HG03469 (cell line): Measurements from ENCODE around the gene MYMX.
"Not testable (repeated sequence)": the region's sequence is repeated elsewhere in the genome, so short reads cannot be mapped to it uniquely, and the experiment has no call there.

ENCODE experiments used
- ATAC-seq: cut with Tn5 transposase; IDR thresholded peaks from one replicate; pipeline ENCODE4 v1.9.1; 2021; ENCODE audit warnings: mild to moderate bottlenecking, moderate library complexity, moderate number of reproducible peaks; ENCODE audit not compliant: unreplicated experiment

The MYMX gene

DNA sequence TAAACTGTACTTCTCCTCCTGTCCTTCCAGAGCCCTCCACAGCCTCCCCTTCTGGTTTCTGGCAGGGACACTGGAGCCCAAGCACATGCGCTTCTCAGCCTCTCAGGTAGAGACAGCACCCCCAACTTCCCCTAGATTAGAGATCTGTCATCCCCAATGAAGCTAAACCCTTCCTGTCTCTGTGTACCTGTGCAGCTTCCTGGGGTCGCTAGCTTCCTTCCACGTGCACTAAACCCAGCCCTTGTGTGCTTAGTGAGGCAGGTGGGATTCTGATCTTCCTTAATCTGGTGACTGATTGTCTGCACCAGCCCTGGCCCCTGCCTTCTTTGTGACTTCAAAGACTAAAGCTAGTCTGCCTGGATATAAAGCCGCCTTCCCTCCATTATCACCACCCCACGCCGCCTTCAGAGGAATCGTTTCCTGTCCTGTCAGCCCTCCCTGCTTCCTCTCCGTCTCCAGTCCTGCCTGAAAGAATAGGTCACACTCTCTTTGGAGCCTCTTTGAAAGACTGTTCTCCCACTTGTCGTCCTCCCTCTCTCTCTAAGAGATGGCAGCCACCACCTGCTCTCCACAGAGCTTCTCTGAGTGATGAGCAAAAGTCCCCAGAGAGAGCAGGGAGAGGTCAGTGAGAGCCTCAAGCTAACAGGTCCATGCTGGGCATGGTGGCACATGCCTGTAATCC, 30.6 kb upstream of the MYMX start:
- no peak for ATAC-seq

DNA sequence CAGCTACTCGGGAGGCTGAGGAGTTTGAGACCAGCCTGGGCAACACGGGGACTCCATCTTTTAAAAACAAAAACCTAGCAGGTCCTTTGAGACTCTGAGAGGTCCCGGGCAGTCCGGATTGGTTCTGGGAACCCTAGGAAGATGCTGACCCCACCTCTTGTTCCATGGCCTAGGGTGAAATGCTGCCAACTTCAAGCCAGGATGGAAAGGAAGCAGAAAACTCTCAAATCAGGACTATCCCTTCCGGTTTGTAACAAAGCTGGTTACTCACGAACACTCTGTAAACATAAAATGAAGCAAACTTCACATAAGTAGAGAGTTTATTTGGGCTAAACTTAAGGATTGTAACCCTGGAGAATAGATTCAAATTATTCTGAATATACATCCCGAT, 30.1 kb upstream of the MYMX start:
- ATAC-seq = no peak

DNA sequence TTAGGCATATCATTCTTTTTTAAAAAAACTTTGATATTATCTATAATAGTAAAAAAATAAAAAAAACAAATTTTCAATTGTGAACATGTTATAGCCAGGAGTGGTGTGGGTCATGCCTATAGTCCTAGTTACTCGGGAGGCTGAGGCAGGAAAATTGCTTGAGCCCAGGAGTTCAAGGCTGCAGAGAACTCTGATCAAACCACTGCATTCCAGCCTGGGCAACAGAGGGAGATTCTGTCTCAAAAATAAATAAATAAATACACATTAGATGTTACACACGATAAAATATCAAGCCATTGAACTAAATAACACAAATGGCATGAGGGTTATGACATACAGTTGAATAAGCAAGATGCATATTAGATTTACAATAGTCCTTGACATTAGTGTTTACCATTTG, 27.9 kb upstream of the MYMX start:
- no peak for ATAC-seq

DNA sequence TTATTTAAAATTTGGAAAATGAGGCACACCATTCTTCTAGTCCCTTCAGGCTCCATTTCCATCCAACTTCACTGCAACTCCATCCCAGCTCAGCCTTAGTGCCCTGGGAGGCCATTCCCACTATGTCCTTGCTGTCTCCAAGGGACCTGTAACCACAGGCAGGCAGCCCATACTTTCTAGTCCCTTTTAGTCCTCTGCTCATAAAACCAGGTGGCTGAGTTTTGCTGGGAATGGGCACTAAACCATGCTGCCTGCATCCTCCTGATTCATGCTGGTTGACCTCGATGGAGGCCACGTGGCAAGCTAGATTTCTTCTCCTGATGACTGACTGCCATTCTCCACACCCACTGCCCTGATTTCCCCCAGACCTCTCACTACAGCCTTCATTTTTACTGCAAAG, 27.5 kb upstream of the MYMX start:
- no peak for ATAC-seq

DNA sequence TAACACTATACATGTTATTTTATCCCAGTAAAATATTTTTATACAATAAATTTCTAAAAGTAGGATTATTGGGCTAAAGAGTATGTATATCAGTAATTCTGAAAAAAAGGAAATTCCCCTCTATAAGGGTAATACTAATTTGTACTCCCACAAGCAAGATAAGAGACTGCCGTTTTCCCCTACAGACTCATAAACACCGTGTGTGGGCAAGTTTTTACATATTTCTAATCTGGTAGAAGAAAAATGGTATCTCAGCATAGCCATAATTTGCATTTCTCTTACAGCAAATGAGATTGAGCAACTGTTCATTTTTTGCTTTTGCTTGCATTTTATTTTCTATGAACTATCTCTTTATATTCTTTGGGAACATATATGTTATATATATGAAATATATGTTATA, 26.0 kb upstream of the MYMX start:
- no peak for ATAC-seq

DNA sequence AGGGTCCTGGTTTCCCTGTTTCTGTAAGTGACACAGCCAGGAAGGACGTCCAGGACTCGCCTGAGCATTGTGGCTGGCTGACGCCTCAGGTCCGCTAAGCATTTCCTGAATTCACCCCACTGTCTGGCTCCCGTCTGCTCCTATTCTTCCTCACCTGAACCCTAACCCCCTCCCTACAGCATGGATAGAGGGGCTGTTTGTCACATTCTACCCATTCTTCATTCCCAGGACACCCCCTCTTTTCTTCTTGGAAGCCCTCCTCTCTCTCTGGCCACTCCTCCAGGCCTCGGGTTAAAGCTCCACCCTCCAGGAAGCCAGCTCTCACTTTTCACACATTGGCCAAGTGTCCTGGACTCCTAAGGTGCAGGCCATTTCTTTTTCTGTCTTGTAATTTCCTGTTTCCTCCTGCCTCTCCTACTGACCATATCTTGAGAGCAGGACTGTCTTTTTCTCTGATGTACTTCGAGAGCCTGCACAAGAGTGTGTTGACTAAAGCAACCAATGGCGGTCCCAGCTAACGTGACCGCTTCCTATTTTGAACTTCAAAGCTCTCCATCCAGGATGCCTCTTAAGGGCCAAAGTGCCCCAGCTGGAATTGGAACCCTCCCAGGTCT, 24.2 kb upstream of the MYMX start:
- no peak for ATAC-seq

DNA sequence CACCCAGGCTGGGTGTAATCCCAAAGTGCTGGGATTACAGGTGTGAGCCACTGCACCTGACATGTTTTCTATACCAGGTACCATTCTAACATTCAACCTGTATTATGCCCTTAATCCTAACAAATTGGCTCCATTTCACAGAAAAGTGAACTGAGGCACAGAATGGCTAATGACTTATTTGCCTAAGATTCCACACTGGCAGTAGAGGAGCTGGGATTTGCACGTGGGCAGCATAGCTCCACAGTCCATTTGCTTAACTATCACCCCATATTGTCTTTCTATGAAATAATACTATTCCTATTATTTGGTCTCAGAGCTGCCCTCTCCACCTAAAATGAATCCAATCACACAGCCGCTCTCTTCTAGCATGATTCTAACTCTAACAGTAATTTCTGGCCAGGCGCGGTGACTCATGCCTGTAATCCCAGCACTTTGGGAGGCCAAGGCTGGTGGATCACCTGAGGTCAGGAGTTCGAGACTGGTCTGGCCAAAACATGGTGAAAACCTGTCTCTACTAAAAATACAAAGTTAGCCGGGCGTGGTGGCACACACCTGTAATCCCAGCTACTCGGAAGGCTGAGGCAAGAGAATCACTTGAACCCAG, 23.3 kb upstream of the MYMX start:
- ATAC-seq = no peak

DNA sequence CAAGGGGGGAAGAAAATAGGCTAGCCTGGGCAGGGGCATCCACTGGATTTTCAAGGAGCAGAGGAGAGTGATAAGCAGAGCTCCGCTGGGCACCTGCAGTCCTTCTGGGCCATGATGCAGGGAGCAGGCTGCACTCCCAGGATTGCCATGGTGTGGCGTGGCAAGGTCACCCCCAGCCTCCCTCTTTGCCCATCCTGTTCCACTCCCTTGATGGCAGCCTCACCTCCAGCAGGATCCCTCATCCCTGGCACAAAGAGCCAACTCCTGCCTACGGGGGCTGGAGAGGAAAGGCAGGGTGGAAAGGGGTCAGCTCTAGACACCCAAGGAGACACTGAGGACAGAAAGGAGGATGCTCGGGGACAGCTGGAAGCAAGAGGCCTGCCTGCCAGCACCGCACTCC, 22.4 kb upstream of the MYMX start:
- ATAC-seq = no peak

DNA sequence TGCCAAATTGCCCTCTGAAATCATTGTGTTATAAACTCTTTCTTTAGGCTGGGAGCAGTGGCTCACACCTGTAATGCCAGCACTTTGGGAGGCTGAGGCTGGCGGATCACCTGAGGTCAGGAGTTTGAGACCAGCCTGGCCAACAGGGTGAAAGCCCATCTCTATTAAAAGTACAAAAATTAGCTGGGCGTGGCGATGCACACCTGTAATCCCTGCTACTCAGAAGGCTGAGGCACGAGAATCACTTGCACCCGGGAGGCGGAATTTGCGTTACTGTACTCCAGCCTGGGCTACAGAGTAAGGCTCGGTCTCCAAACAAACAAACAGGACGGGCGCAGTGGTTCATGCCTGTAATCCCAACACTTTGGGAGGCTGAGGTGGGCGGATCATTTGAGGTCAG, 20.4 kb upstream of the MYMX start:
- ATAC-seq = not testable (repeated sequence)

DNA sequence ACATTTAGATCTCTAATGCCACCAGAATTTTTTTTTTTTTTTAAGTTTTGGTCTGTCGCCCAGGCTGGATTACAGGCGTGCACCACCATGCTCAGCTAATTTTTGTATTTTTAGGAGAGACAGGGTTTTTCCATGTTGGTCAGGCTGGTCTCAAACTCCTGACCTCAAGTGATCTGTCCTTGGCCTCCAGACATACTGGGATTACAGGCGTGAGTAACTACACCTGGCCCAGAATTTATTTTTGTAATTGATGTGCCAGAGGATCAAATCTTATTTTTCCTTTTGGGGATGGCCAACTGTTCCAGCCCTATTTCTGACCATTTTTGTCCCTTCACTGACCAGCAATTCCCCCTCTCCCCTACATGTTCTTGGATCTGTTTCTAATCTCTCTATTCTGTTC, 18.0 kb upstream of the MYMX start:
- no peak for ATAC-seq

DNA sequence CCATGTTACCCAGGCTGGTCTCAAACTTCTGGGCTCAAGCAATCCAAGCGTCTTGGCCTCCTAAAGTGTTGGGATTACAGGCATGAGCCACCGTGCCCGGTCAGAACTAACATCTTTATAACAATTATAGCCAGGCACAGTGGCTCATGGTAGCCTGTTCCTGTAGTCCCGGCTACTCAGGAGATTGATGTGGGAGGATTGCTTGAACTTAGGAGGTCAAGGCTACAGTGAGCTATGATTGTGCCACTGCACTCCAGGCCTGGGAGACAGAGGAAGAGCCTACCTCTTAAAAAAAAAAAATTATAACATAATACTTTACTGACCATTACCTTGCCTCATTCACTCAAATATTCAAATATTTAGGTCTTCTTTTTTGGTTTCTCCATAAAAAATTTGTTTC, 16.8 kb upstream of the MYMX start:
- no peak for ATAC-seq

DNA sequence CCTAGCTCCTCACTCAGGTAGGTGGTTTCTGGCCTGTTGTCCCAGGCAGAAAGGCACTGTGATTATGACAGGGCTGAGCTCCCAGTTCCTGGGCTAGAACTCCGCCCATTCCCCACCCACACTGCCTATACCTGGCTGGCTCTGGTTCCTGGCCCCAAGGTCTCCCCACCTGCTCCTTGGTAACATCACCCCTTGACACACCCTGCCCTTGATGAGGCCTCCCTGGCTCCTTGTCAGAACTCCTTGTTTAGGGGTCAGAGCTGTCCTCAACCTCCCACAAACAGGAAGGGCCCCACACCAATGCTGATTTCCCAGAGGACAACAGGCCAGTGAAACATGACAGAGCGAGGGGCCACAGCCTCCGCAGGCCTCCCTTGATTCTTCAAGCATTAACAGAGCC, 15.5 kb upstream of the MYMX start:
- no peak for ATAC-seq

DNA sequence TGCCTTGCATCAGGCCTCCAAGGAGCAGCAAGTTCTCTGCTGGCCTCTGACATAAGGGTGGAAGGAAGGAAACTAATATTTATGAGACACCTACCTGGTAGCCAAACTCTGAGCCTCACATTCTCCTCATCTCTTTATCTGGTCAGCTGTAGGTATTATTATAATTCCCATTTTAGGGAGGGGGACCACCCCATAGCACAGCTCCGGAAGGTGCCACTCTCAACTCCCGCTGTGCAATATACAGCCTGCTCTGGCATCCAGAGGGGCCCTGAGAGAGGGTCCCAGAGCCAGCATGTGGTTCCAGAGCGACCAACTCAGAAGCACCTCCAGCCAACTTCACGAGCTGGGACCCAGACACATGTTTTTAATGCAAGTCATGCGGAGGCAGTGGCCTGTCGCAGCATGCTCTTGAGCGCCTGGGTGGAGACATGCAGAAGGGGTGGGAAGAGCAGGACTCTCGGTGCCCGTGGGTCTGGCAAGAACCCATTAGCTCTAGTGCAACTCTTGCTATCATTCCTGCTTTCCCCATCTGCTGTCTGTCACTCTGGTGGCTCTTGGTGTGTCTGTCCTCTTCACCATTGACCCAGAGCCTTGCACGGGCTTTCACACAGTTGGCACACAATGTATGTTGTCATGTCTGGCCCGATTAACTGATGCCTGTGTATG, 15.0 kb upstream of the MYMX start:
- ATAC-seq = no peak

DNA sequence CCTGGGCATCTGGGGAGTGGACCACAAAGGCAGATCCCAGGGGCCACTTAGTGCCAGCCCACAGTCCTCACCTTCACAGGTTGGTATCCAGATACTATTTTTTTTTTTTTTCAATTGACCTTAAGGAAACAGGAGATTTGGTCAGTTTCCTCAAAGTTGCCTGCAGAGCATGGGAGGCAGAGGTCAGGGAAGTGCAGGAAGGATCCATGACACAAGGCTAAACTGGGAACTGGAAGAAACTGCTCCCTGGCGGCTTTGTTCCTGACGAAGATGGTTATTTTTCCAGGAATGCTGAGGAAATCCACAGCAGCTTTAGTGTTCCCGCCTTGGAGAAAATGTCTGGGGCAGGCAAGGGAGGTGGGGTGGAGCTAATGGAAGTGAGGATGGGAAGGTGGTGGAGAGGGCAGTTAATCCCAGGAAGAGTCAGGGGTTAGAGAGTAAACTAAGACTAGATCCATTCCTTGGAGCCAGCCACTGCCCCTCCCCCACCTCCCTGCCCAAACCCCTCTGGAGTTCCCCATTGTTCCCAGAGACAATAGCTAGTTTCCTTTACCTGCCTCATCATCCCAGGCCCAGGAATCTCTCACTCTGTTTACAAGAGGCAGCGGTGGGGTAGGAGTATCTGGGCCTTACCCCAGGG, 14.3 kb upstream of the MYMX start:
- ATAC-seq = no peak

DNA sequence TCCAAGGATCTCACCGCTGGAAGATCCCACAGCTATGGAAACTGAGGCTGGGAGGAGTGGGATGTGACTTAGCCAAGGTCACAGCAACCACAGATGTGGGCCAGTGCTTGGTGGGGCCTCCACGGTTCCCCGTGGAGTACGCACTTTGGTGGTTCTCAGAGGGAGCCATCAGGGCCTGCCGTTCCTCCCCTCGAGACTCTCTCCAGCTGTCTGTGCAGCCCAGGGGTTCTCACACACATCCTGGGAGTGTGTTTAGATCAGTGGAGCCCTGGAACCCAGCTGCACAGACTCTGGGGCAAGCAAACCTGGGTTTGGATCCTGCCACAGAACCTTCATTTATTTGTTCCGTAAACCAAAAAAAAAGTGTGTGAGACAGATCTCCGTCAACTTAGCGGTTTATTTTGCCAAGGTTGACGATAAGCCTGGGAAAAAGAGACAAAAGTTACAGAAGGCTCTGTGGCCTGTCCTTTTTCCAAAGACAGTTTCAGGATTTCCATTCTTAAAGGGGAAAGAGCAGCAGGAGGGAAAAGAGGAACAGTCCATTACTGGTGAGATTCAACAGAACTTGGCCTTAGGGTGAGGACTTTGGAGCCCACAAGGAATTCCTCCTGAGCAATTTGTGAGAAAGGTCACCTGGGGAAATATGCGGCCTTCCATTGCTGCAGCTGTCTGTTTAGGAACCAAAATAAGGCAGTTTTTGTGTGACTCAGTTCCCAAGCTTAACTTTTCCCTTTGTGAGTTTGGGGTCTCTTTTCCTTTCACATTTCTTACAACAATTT, 13.6 kb upstream of the MYMX start:
- ATAC-seq = no peak

DNA sequence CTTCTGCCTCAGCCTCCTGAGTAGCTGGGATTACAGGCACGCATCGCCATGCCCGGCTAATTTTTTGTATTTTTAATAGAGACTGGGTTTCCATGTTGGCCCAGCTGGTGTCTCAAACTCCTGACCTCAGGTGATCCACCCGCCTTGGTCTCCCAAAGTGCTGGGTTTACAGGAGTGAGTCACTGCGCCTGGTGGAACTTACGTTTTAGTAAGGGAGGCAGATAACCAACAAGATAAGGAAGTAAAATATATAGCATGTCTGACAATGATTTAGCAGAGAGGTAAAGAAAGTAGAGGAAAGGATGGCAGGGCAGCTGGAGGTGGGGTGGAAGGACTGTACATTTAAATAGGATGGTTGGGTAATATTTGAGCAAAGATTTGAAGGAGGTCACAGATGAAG, 12.8 kb upstream of the MYMX start:
- no peak for ATAC-seq

DNA sequence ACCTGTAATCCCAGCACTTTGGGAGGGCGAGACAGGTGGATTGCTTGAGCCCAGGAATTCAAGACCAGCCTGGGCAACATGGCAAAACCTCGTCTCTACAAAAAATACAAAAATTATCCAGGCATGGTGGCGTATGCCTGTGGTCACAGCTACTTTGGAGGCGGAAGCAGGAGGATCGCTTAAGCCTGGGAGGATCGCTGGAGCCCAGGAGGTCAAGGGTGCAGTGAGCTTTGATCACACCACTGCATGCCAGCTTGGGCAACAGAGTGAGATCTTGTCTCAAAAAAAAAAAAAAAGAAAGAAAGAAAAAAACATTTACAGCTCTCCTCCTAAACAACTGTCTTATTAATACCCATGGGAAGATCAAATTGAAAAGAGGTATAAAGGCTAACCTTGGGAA, 8.8 kb upstream of the MYMX start:
- no peak for ATAC-seq

DNA sequence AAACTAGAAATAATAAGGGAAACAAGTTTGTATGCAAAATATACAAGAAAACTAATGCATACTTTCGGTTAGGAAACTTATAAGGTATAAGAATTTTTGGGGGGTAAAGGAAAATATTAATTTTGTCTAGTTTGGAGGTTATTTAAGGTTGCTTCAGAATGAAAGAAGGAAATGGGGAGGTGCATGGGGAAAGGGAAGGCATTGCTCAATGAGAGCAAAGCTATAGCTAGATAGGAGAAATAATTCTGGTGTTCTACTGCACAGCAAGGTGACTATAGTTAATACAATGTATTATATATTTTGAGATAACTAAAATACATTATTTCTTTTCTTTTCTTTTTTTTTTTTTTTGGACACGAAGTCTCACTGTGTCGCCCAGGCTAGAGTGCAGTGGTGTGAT, 5.4 kb upstream of the MYMX start:
- ATAC-seq = no peak

DNA sequence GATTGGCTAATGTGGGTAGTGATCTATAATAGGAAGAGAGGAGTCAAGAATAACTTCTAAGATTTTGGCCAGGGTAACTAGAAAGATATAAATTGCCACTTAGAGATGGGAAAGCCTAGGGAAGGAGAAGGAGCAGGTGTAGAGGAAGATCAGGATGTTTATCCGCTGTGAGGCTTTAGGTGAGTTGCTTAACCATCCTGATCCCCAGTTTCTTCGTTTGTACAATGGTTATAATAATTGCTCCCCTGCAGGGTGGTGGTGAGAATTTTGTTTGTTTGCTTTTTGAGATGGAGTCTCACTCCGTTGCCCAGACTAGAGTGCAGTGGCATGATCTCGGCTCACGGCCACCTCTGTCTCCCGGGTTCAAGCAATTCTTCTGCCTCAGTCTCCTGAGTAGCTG, 2.4 kb upstream of the MYMX start:
- no peak for ATAC-seq

DNA sequence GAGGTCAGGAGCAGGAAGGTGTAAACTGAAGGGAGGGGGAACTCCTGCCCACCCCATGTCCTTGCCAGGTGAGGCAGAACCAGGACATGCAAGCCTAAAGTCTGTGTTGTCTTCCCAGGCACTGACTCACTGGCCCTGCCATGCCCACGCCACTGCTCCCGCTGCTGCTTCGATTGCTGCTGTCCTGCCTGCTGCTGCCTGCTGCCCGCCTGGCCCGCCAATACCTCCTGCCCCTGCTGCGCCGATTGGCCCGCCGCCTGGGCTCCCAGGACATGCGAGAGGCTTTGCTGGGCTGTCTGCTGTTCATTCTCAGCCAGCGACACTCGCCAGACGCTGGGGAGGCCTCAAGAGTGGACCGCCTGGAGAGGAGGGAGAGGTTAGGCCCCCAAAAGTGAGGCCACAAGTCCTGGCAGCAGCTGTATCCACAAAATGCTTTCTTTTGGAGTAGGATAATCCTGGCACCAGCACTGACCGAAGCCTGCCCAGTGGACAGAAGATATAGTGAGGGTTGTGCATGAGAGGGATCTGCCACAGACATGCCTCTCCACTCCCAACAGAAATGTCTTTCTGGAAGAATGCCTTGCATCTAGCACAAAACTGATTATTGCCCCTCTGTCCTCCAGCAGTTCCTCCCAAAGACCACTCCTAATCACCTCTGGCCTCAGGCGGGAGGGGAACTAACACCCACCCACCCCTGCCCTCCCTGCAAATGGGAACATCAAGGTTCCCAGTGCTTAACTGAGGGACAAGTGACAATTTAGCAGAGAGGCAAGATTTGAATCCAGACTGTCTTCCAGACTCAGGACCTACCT, 812 bp downstream of the MYMX start:
- no peak for ATAC-seq
